Fibroblast of lung (primary cell): ENCODE data around the gene KIZ. TPM values are rescaled to one million over a fixed set of nuclear protein-coding genes. Genes with fewer than 3 reads are reported as not detected.

Experiments
- DNase-seq, 2 donors: peaks; one replicate each; pipeline versions ENCODE4 v3.0.0 to v3.0.0-alpha.2; 2010; ENCODE audit warnings: low read depth in 2 of 2
- H2AFZ ChIP-seq: 2 replicates; pipeline ENCODE4 v1.5.1; 2012; ENCODE audit warnings: low read length, control low read depth, inconsistent platforms
- H3K27ac ChIP-seq: 2 replicates; pipeline ENCODE4 v1.5.1; 2011; ENCODE audit warnings: low read length, control low read depth; ENCODE audit not compliant: insufficient read depth
- H3K27me3 ChIP-seq: 2 replicates; pipeline ENCODE4 v1.5.1; 2011; ENCODE audit warnings: mild to moderate bottlenecking, low read length; ENCODE audit not compliant: control insufficient read depth, insufficient read depth
- H3K36me3 ChIP-seq: 2 replicates; pipeline ENCODE4 v1.5.1; 2011; ENCODE audit warnings: low read length; ENCODE audit not compliant: control insufficient read depth, insufficient read depth
- H3K4me1 ChIP-seq: 2 replicates; pipeline ENCODE4 v1.5.1; 2011; ENCODE audit warnings: low read length; ENCODE audit not compliant: control insufficient read depth, insufficient read depth; ENCODE audit errors: extremely low read depth
- H3K4me2 ChIP-seq: 2 replicates; pipeline ENCODE4 v1.5.1; 2011; ENCODE audit warnings: low read length, control low read depth; ENCODE audit not compliant: insufficient read depth; ENCODE audit errors: extremely low read depth
- H3K4me3 ChIP-seq, 4 experiments: fragments of 200-600 bp in 1 of 4; sonication (generic) in 1 of 4; replicated peaks in 1 of 4; 2 replicates each; pipeline ENCODE4 v1.5.1; 2011 to 2016; ENCODE audit warnings: low read length in 4 of 4, low read depth in 3 of 4, mild to moderate bottlenecking in 3 of 4, control low read depth in 2 of 4, inconsistent platforms in 1 of 4, mixed read lengths in 1 of 4; ENCODE audit not compliant: insufficient read depth in 1 of 4; ENCODE audit errors: control extremely low read depth in 1 of 4
- H3K79me2 ChIP-seq: 2 replicates; pipeline ENCODE4 v1.5.1; 2012; ENCODE audit warnings: mild to moderate bottlenecking, low read length, inconsistent platforms; ENCODE audit not compliant: control insufficient read depth, insufficient read depth
- H3K9ac ChIP-seq: 2 replicates; pipeline ENCODE4 v1.5.1; 2011; ENCODE audit warnings: mild to moderate bottlenecking, low read length, control low read depth; ENCODE audit not compliant: insufficient read depth
- H3K9me3 ChIP-seq: 2 replicates; pipeline ENCODE4 v1.5.1; 2012; ENCODE audit warnings: low read depth, low read length; ENCODE audit not compliant: control insufficient read depth, insufficient read depth
- H4K20me1 ChIP-seq: 2 replicates; pipeline ENCODE4 v1.5.1; 2011; ENCODE audit warnings: low read length; ENCODE audit not compliant: control insufficient read depth, insufficient read depth; ENCODE audit errors: extremely low read depth
- CTCF ChIP-seq, 2 donors: IDR thresholded peaks in 1 of 2; conservative IDR thresholded peaks in 1 of 2; 1 replicate in 1 of 2; 2 replicates in 1 of 2; pipeline ENCODE4 v1.5.1; 2011 to 2012; ENCODE audit warnings: low read length in 2 of 2, control low read depth in 1 of 2, inconsistent platforms in 1 of 2, low read depth in 1 of 2, mild to moderate bottlenecking in 1 of 2
- EZH2 ChIP-seq: IDR thresholded peaks from 2 replicates; pipeline ENCODE4 v1.5.1; 2012; ENCODE audit warnings: low read length, control low read depth, mild to moderate bottlenecking; ENCODE audit errors: missing control alignments
- polyA plus RNA-seq, 2 donors: library from polyadenylated mRNA; depleted of rRNA in 1 of 2; stranded (reverse) in 1 of 2; unstranded in 1 of 2; fragments of >200 nt; gene quantifications; 2 replicates each; pipeline ENCODE4 v1.2.1, GENCODE V29; 2011 to 2012; ENCODE audit warnings: missing spikeins in 1 of 2
- total RNA-seq: library from RNA; depleted of rRNA; stranded (reverse); fragments of >200 nt; gene quantifications from 2 replicates; pipeline ENCODE4 v1.2.1, GENCODE V29; 2014

The KIZ gene
- total and polyA plus RNA-seq, 2 donors (not counting 1 experiment from before 2014, with no cell fraction given) = 11.5 to 23.5 TPM

DNA sequence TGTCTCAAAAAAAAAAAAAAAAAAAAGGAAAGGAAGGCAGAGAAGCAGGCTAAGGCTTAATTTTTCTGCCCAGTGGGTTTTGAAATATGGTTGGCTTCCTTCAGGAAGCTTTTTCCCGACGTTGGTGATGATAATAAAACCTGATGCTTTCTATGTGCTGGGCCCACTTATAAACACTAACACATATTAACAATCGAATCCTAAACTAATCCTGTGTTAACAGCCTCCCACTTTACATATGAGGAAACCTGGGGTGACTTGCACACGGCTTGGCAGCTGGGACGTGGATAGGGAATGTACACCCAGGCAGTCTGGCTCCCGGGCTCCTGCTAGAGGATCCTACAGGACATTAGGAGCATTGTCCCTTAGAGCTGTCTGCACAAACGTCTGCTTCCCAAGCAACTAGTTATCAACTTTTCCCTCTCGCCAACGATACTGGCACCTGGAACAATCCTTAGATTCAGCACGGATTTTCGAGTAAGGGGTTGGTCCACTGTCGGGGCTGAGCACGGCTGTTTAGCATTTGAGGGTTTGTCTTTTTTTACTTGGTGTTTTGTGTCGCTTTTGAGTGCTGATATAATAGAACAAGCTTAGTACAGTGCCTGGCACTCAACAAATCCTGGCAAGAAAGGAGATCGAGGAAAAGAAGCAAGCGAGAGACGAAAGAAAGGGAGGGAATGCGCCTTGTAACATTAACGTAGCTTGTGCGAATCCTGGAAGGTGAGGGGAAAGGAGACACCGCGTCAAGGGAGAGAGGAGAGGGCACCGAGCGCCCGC, 622 bp upstream of the KIZ start:
- H4K20me1 ChIP-seq = no peaks in the 10 kb centered on the region
- no peaks in the 10 kb centered on the region for H3K27me3 ChIP-seq
- no peaks in the 10 kb centered on the region for H3K79me2 ChIP-seq
- no peak overlapping the region for H3K9ac ChIP-seq
- H3K4me1 ChIP-seq = no peaks in the 10 kb centered on the region
- peak; percentile 43 for DNase-seq
- no peaks in the 10 kb centered on the region for H3K9me3 ChIP-seq
- H3K4me3 ChIP-seq = peak overlapping the region; percentile 39 to 95 (median 62)
- peak overlapping the region; percentile 97 for H2AFZ ChIP-seq
- H3K4me2 ChIP-seq = peak overlapping the region; percentile 78
- TF ChIP-seq EZH2 = no peak
- TF ChIP-seq CTCF (conservative IDR thresholded peaks at IDR 0.05 in 1 of 2, IDR thresholded peaks at IDR 0.05 in 1 of 2; ENCODE audit: low read depth in 1 of 2, low read length in 2 of 2) = no peak
- H3K27ac ChIP-seq = no peak overlapping the region
- no peaks in the 10 kb centered on the region for H3K36me3 ChIP-seq

- Histone ChIP-seq H3K27me3 (no peaks in the 10 kb centered on the region), H3K9me3 (no peaks in the 10 kb centered on the region), H3K4me1 (no peaks in the 10 kb centered on the region), H3K79me2 (no peaks in the 10 kb centered on the region), H3K36me3 (no peaks in the 10 kb centered on the region), H3K27ac (peak overlapping the region; percentile 57), H2AFZ (peak overlapping the region; percentile 93), H4K20me1 (no peaks in the 10 kb centered on the region), H3K9ac (no peak overlapping the region), H3K4me3 (peak overlapping the region; percentile 57 to 95 (median 78)), H3K4me2 (peak overlapping the region; percentile 95)
- DNase-seq = peak in 1 of 2 donors; percentile 41
- no peak for TF ChIP-seq CTCF (conservative IDR thresholded peaks at IDR 0.05 in 1 of 2, IDR thresholded peaks at IDR 0.05 in 1 of 2; ENCODE audit: low read depth in 1 of 2, low read length in 2 of 2)
- TF ChIP-seq EZH2 = no peak
Observed at GRCh38 chr20:21126581-21126870, 644 bp downstream of the KIZ start.

- Histone ChIP-seq H3K4me2 (peak overlapping the region; percentile 13), H3K27me3 (no peaks in the 10 kb centered on the region), H3K9ac (no peak overlapping the region), H3K36me3 (no peaks in the 10 kb centered on the region), H3K4me1 (no peaks in the 10 kb centered on the region), H2AFZ (no peak overlapping the region), H3K27ac (no peak overlapping the region), H4K20me1 (no peaks in the 10 kb centered on the region), H3K4me3 (peak overlapping the region in 2 of 4 experiments; percentile 91 to 95), H3K9me3 (no peaks in the 10 kb centered on the region), H3K79me2 (no peaks in the 10 kb centered on the region)
- DNase-seq = no peak
- TF ChIP-seq CTCF (conservative IDR thresholded peaks at IDR 0.05 in 1 of 2, IDR thresholded peaks at IDR 0.05 in 1 of 2; ENCODE audit: low read depth in 1 of 2, low read length in 2 of 2) (no peak), EZH2 (no peak)
Observed at GRCh38 chr20:21127201-21127981, 1.5 kb downstream of the KIZ start.
